ENCODE measurements around the gene ST6GAL1.
"Not testable (repeated sequence)": the region's sequence is repeated elsewhere in the genome, so short reads cannot be mapped to it uniquely, and the experiment has no call there.

The ST6GAL1 gene

GRCh38 chr3:186930143-186930640, at the start of gene ST6GAL1:
TSS of gene ST6GAL1 (plus strand) at chr3:186930526. CDS start at chr3:187042704, 112,178 bp downstream.
- peak; percentile 40 for DNase-seq (ENCODE audit: low read depth)

GRCh38 chr3:186882150-186882524, 48.2 kb upstream of the ST6GAL1 start:
- no peak for DNase-seq (ENCODE audit: low read depth)

GRCh38 chr3:186882881-186883685, 47.2 kb upstream of the ST6GAL1 start:
- no peak for DNase-seq (ENCODE audit: low read depth)

- DNase-seq (ENCODE audit: low read depth): no peak
These were observed 46.7 kb upstream of the ST6GAL1 start for GRCh38 chr3:186883686-186884058.

- DNase-seq (ENCODE audit: low read depth): not testable (repeated sequence)
These were observed 45.5 kb upstream of the ST6GAL1 start for GRCh38 chr3:186884868-186885267.

- no peak for DNase-seq (ENCODE audit: low read depth)
These were observed 43.9 kb upstream of the ST6GAL1 start for GRCh38 chr3:186886202-186886981.

GRCh38 chr3:186887507-186887938, 42.8 kb upstream of the ST6GAL1 start:
- DNase-seq (ENCODE audit: low read depth): not testable (repeated sequence)

- no peak for DNase-seq (ENCODE audit: low read depth)
These were observed 41.8 kb upstream of the ST6GAL1 start for GRCh38 chr3:186888569-186888968.

GRCh38 chr3:186889698-186890097, 40.6 kb upstream of the ST6GAL1 start:
- not testable (repeated sequence) for DNase-seq (ENCODE audit: low read depth)

GRCh38 chr3:186890911-186891310, 39.4 kb upstream of the ST6GAL1 start:
- DNase-seq (ENCODE audit: low read depth): no peak

GRCh38 chr3:186893071-186893470, 37.3 kb upstream of the ST6GAL1 start:
- not testable (repeated sequence) for DNase-seq (ENCODE audit: low read depth)

GRCh38 chr3:186895406-186895805, 34.9 kb upstream of the ST6GAL1 start:
- no peak for DNase-seq (ENCODE audit: low read depth)

GRCh38 chr3:186896006-186896405, 34.3 kb upstream of the ST6GAL1 start:
- no peak for DNase-seq (ENCODE audit: low read depth)

- DNase-seq (ENCODE audit: low read depth): no peak
These were observed 33.5 kb upstream of the ST6GAL1 start for GRCh38 chr3:186896875-186897274.

- no peak for DNase-seq (ENCODE audit: low read depth)
These were observed 29.1 kb upstream of the ST6GAL1 start for GRCh38 chr3:186901135-186901734.

- no peak for DNase-seq (ENCODE audit: low read depth)
These were observed 28.2 kb upstream of the ST6GAL1 start for GRCh38 chr3:186902154-186902553.

GRCh38 chr3:186902713-186903112, 27.6 kb upstream of the ST6GAL1 start:
- DNase-seq (ENCODE audit: low read depth): no peak

- not testable (repeated sequence) for DNase-seq (ENCODE audit: low read depth)
These were observed 26.6 kb upstream of the ST6GAL1 start for GRCh38 chr3:186903676-186904075.

- DNase-seq (ENCODE audit: low read depth): not testable (repeated sequence)
These were observed 23.3 kb upstream of the ST6GAL1 start for GRCh38 chr3:186907075-186907474.

- no peak for DNase-seq (ENCODE audit: low read depth)
These were observed 21.1 kb upstream of the ST6GAL1 start for GRCh38 chr3:186909078-186909853.

Data from stimulated activated CD8-positive, alpha-beta memory T cell treated with anti-CD3 and anti-CD28 coated beads, Interleukin-15, amount 100 ng/mL, for 24 hours (primary cell).